ENCODE data around the gene PORCN. TPM values are rescaled to one million over a fixed set of nuclear protein-coding genes. Genes with fewer than 3 reads are reported as not detected.

PORCN gene
- total RNA-seq, 1 experiment from 2014 or later, result 12.6 TPM

- H4K20me1 ChIP-seq (ENCODE audit: control insufficient read depth, insufficient read depth, insufficient read length), result no peaks in the 10 kb centered on the region
- peaks cover 43% of the 10 kb centered on the region for H3K9me3 ChIP-seq (ENCODE audit: control insufficient read depth, low read depth, low read length)
- WGBS (ENCODE audit: extremely low coverage, insufficient read length, low lambda C conversion rate), result no CpG with 5 or more reads among the region's 10 CpGs
- H3K4me1 ChIP-seq (ENCODE audit: insufficient read depth, low read length), result peaks cover 2% of the 10 kb centered on the region; the same call in 1 of the 2 replicates
- peaks cover 77 to 84% of the 10 kb centered on the region in 2 experiments for H3K9me3 Mint-ChIP-seq
- H3K27ac Mint-ChIP-seq, result peak overlapping the region in 2 of 3 experiments; percentile 41 to 79; a peak in 4 of 7 replicates
- H3K36me3 Mint-ChIP-seq (ENCODE audit: insufficient read depth in 1 of 3, low read depth in 3 of 3), result peaks cover 13 to 25% (median 14%) of the 10 kb centered on the region in 3 experiments
- no peak overlapping the region for H2BK120ac ChIP-seq (ENCODE audit: low read depth, low read length, poor library complexity, severe bottlenecking)
- no peaks in the 10 kb centered on the region for H3K79me1 ChIP-seq (ENCODE audit: insufficient read depth, low read depth, low read length, poor library complexity, severe bottlenecking)
- peaks cover 2% of the 10 kb centered on the region; the same call in 1 of the 2 replicates for H3K27me3 Mint-ChIP-seq (ENCODE audit: low read depth)
- H3K9ac ChIP-seq (ENCODE audit: extremely low read depth, insufficient read length, low read length), result no peak overlapping the region
- H2BK15ac ChIP-seq (ENCODE audit: low read depth, low read length), result no peak overlapping the region
- no peak overlapping the region for H4K5ac ChIP-seq (ENCODE audit: insufficient read length, low read depth, low read length)
- H3K4me2 ChIP-seq (ENCODE audit: insufficient read depth, insufficient read length, low read length), result peak overlapping the region; percentile 13
- no peak for DNase-seq
- H3K27me3 ChIP-seq (ENCODE audit: insufficient read depth, low read length), result no peaks in the 10 kb centered on the region
- no peak overlapping the region for H4K91ac ChIP-seq (ENCODE audit: insufficient read length, low read depth, low read length)
- no peaks in the 10 kb centered on the region for H3K23me2 ChIP-seq (ENCODE audit: insufficient read length, low read depth, low read length, poor library complexity, severe bottlenecking)
- H3K4me3 Mint-ChIP-seq, result peak overlapping the region; percentile 15 to 68; a peak in 4 of 5 replicates
- no peak overlapping the region for H3K23ac ChIP-seq (ENCODE audit: insufficient read length, low read depth, low read length)
- H3K56ac ChIP-seq (ENCODE audit: insufficient read length, low read depth, low read length), result no peak overlapping the region
- H2BK5ac ChIP-seq (ENCODE audit: insufficient read length, low read length), result no peak overlapping the region
- H2BK20ac ChIP-seq (ENCODE audit: low read depth, low read length, poor library complexity, severe bottlenecking), result no peak overlapping the region
- H3K27ac ChIP-seq (ENCODE audit: insufficient read length, low read depth, low read length), result no peak overlapping the region
- H3T11ph ChIP-seq (ENCODE audit: low read length), result no peak overlapping the region
- no peak overlapping the region for H3K18ac ChIP-seq (ENCODE audit: insufficient read length, low read depth, low read length)
- peak; percentile 39; the same call in 2 of the 3 replicates for TF ChIP-seq CTCF (conservative IDR thresholded peaks at IDR 0.05)
- H2BK12ac ChIP-seq (ENCODE audit: insufficient read length, low read depth, low read length), result no peak overlapping the region
- H2AFZ ChIP-seq (ENCODE audit: low read length), result no peak overlapping the region
- no peak overlapping the region for H3K4ac ChIP-seq (ENCODE audit: low read depth, low read length)
- peaks cover 3% of the 10 kb centered on the region; the same call in 1 of the 2 replicates for H3K79me2 ChIP-seq (ENCODE audit: insufficient read depth, low read length)
- no peak overlapping the region for H3K14ac ChIP-seq (ENCODE audit: insufficient read depth, low read length)
- no peak overlapping the region for H2AK5ac ChIP-seq (ENCODE audit: insufficient read length, low read length)
- H3K4me1 Mint-ChIP-seq, result peaks cover 30 to 40% of the 10 kb centered on the region in 2 experiments
- H4K8ac ChIP-seq (replicated peaks; ENCODE audit: insufficient read length, low read depth, low read length), result no peak overlapping the region
Measured at GRCh38 chrX:48474127-48474526, 34.7 kb upstream of the PORCN start.

All from H9 (cell line).